Smooth muscle cell (in vitro differentiated cells): ENCODE results near the gene ZNF19. TPM values are rescaled to one million over a fixed set of nuclear protein-coding genes. Genes with fewer than 3 reads are reported as not detected.

Experiments used
- DNase-seq: peaks from one replicate; lab custom pipeline; 2025; ENCODE audit not compliant: unreplicated experiment; lab: John Stamatoyannopoulos, UW
- H2AFZ ChIP-seq: fragments of 200-600 bp; sonication (generic); 2 replicates; pipeline ENCODE4 v1.6.0; 2016; ENCODE audit warnings: antibody characterized with exemption, low read depth, mild to moderate bottlenecking
- H3F3A ChIP-seq: fragments of 200-600 bp; sonication (generic); 2 replicates; pipeline ENCODE4 v1.6.0; 2017; ENCODE audit warnings: antibody characterized with exemption, low read depth
- H3K27ac ChIP-seq: fragments of 200-600 bp; sonication (generic); 2 replicates; pipeline ENCODE4 v1.5.1; 2016; ENCODE audit warnings: low read depth, mild to moderate bottlenecking
- H3K27me3 ChIP-seq: fragments of 200-600 bp; sonication (generic); 2 replicates; pipeline ENCODE4 v1.6.1; 2016; ENCODE audit warnings: low read depth, mild to moderate bottlenecking
- H3K36me3 ChIP-seq: fragments of 200-600 bp; sonication (generic); 2 replicates; pipeline ENCODE4 v1.5.1; 2016; ENCODE audit warnings: low read depth
- H3K4me1 ChIP-seq: fragments of 200-600 bp; sonication (generic); 2 replicates; pipeline ENCODE4 v1.5.1; 2016; ENCODE audit warnings: low read depth
- H3K4me2 ChIP-seq: fragments of 200-600 bp; sonication (generic); 2 replicates; pipeline ENCODE4 v1.6.0; 2016; ENCODE audit warnings: mild to moderate bottlenecking
- H3K4me3 ChIP-seq: fragments of 200-600 bp; sonication (generic); 2 replicates; pipeline ENCODE4 v1.5.1; 2016; ENCODE audit warnings: mild to moderate bottlenecking
- H3K79me2 ChIP-seq: fragments of 200-600 bp; sonication (generic); 2 replicates; pipeline ENCODE4 v1.6.0; 2016; ENCODE audit warnings: low read depth, mild to moderate bottlenecking
- H3K9ac ChIP-seq: fragments of 200-600 bp; sonication (generic); 2 replicates; pipeline ENCODE4 v1.6.0; 2016; ENCODE audit warnings: low read depth
- H3K9me3 ChIP-seq: fragments of 200-600 bp; sonication (generic); replicated peaks from 2 replicates; pipeline ENCODE4 v1.5.1; 2016; ENCODE audit warnings: low read depth
- H4K20me1 ChIP-seq: fragments of 200-600 bp; sonication (generic); 2 replicates; pipeline ENCODE4 v1.6.0; 2016; ENCODE audit warnings: low read depth
- CTCF ChIP-seq: fragments of 200-600 bp; sonication (generic); IDR thresholded peaks from 2 replicates; pipeline ENCODE4 v1.5.1; 2017; ENCODE audit warnings: borderline replicate concordance, mild to moderate bottlenecking, antibody characterized with exemption; ENCODE audit not compliant: insufficient read depth, poor library complexity, severe bottlenecking
- WGBS: methylation state at CpG from one replicate; pipeline ENCODE4 v1.1.7; 2016; ENCODE audit warnings: low lambda C conversion rate; 5-methylcytosine and 5-hydroxymethylcytosine counted together
- polyA plus RNA-seq: library from polyadenylated mRNA; unstranded; fragments of >200 nt; fragmentation: Nextera tagmentation; extraction: Ambion mirVana; gene quantifications from 2 replicates; pipeline ENCODE4 v1.2.1, GENCODE V29; 2016
- total RNA-seq: library from RNA; depleted of rRNA; stranded (reverse); fragments of >200 nt; gene quantifications from 2 replicates; pipeline ENCODE4 v1.2.3, GENCODE V29; 2014

The ZNF19 gene
- total and polyA plus RNA-seq, 2 experiments from 2014 or later: 0.37 to 4.6 TPM

- DNase-seq: no peak
- H3K4me2 ChIP-seq: no peak overlapping the region
- H3F3A ChIP-seq: no peaks in the 10 kb centered on the region
- no peaks in the 10 kb centered on the region for H3K36me3 ChIP-seq
- peaks cover 5% of the 10 kb centered on the region for H3K27me3 ChIP-seq
- H4K20me1 ChIP-seq: no peaks in the 10 kb centered on the region
- no peak for TF ChIP-seq CTCF
- H3K9me3 ChIP-seq: no peaks in the 10 kb centered on the region
- no peaks in the 10 kb centered on the region for H3K79me2 ChIP-seq
- 91% methylated on average over 4 of the region's 4 CpGs for WGBS
- H2AFZ ChIP-seq: no peak overlapping the region
- H3K4me1 ChIP-seq: peaks cover 13% of the 10 kb centered on the region
- H3K9ac ChIP-seq: no peak overlapping the region
- no peak overlapping the region for H3K4me3 ChIP-seq
- H3K27ac ChIP-seq: no peak overlapping the region
Measured at GRCh38 chr16:71528863-71529262, 39.7 kb upstream of the ZNF19 start.

DNA sequence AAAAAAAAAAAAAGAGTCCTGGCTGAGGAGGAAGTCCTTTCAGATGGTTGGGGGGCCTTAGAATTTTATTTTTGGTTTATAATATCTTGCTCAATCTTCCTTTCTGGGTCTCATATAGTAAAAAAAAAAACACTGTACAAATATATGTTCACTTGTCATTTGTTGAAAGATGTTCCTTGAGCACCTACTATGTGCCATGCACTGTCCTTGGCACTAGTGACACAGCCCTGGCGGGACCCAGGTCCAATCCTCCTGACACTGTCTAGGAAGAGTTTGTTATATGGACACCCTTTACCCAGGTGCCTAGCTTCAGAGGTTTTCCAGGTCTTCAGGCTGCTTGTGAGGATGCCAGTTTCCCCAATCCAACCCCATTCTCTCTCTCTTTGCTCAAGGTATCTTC is 39.1 kb upstream of the ZNF19 start:
- 87% methylated on average over 1 of the region's 1 CpG for WGBS
- Histone ChIP-seq H3K36me3 (no peaks in the 10 kb centered on the region), H3F3A (no peaks in the 10 kb centered on the region)

DNA sequence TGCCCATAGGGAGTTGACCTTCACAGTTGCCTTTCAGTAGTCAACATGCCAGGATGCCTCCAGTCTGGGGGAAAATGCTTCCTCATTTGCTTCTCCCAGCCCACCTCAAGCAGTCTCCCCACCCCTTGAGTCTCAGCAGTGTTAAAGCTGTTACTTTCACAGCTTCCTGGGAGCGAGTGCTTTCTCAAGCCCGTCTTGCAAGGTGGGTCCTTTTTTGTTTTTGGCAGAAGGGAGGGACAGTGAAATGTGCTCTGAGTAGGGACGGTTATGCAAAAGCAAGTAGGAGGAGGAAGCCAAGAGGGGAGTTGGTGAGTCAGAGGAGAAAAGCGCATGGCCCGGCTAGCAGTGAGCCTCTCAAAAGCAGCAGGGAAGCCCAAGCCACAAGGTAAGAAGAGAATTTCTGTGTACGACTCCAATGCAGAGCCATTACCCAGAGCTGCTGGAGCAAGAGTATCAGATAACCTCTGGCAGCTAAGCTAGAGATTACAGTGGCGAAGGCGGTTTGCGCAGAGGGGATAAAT is 37.0 kb upstream of the ZNF19 start, which contains the start of gene CHST4:
CHST4 (plus strand) TSS at position 316 of the 521 bp plus-strand sequence. CDS start 10,252 bp downstream, outside the sequence.
- H4K20me1 ChIP-seq: no peaks in the 10 kb centered on the region
- no peaks in the 10 kb centered on the region for H3K79me2 ChIP-seq
- 2% methylated on average over 9 of the region's 9 CpGs for WGBS
- DNase-seq: no peak
- H3K4me1 ChIP-seq: peaks cover 13% of the 10 kb centered on the region
- H3K4me2 ChIP-seq: peak within 1 kb of the TSS; percentile 76
- no peaks in the 10 kb centered on the region for H3K36me3 ChIP-seq
- H3K9me3 ChIP-seq: no peaks in the 10 kb centered on the region
- H2AFZ ChIP-seq: peak within 1 kb of the TSS; percentile 64
- H3K9ac ChIP-seq: no peak within 1 kb of the TSS
- H3K27ac ChIP-seq: no peak within 1 kb of the TSS
- peak within 1 kb of the TSS; percentile 11 for H3K4me3 ChIP-seq
- no peaks in the 10 kb centered on the region for H3F3A ChIP-seq
- TF ChIP-seq CTCF: no peak
- H3K27me3 ChIP-seq: peaks cover 10% of the 10 kb centered on the region

More for the DNA sequence above, 39.1 kb upstream of the ZNF19 start:
- H3K4me3 ChIP-seq: no peak overlapping the region
- peaks cover 10% of the 10 kb centered on the region for H3K27me3 ChIP-seq
- H3K4me1 ChIP-seq: peaks cover 13% of the 10 kb centered on the region
- H4K20me1 ChIP-seq: no peaks in the 10 kb centered on the region
- H3K9ac ChIP-seq: no peak overlapping the region
- H3K79me2 ChIP-seq: no peaks in the 10 kb centered on the region
- no peak overlapping the region for H3K27ac ChIP-seq
- no peaks in the 10 kb centered on the region for H3K9me3 ChIP-seq
- H3K4me2 ChIP-seq: no peak overlapping the region
- no peak overlapping the region for H2AFZ ChIP-seq
- TF ChIP-seq CTCF: no peak
- no peak for DNase-seq
